ENCODE data around the gene TFEC.
"Not testable (repeated sequence)": the region's sequence is repeated elsewhere in the genome, so short reads cannot be mapped to it uniquely, and the experiment has no call there.

The TFEC gene

GRCh38 chr7:116030651-116031276, at the start of gene TFEC:
TFEC (minus strand) TSS chr7:116030763; CDS start chr7:115984441, 46,322 bp downstream.
- no peak within 1 kb of the TSS for H3K4me3 ChIP-seq
- H3K27ac ChIP-seq, result no peak within 1 kb of the TSS
- no peak for DNase-seq (ENCODE audit: low spot score)
- TF ChIP-seq CTCF (IDR thresholded peaks at IDR 0.05), result no peak

GRCh38 chr7:116075351-116076145, 45.0 kb upstream of the TFEC start:
- Histone ChIP-seq H3K4me3 (no peak overlapping the region), H3K27ac (no peak overlapping the region)
- DNase-seq (ENCODE audit: low spot score), result no peak
- no peak for TF ChIP-seq CTCF (IDR thresholded peaks at IDR 0.05)

- Histone ChIP-seq H3K27ac (no peak overlapping the region), H3K4me3 (no peak overlapping the region)
- no peak for DNase-seq (ENCODE audit: low spot score)
- TF ChIP-seq CTCF (IDR thresholded peaks at IDR 0.05), result no peak
These were observed 41.1 kb upstream of the TFEC start for GRCh38 chr7:116071629-116072028.

GRCh38 chr7:116064179-116064578, 33.6 kb upstream of the TFEC start:
- H3K27ac ChIP-seq, result no peak overlapping the region
- DNase-seq (ENCODE audit: low spot score), result no peak
- no peak for TF ChIP-seq CTCF (IDR thresholded peaks at IDR 0.05)
- no peak overlapping the region for H3K4me3 ChIP-seq

- no peak for TF ChIP-seq CTCF (IDR thresholded peaks at IDR 0.05)
- H3K4me3 ChIP-seq, result no peak overlapping the region
- H3K27ac ChIP-seq, result no peak overlapping the region
- DNase-seq (ENCODE audit: low spot score), result no peak
These were observed 32.1 kb upstream of the TFEC start for GRCh38 chr7:116062666-116063065.

GRCh38 chr7:116052006-116052405, 21.4 kb upstream of the TFEC start:
- Histone ChIP-seq H3K4me3 (no peak overlapping the region), H3K27ac (no peak overlapping the region)
- TF ChIP-seq CTCF (IDR thresholded peaks at IDR 0.05), result no peak
- DNase-seq (ENCODE audit: low spot score), result no peak

- H3K27ac ChIP-seq; DNase-seq (ENCODE audit: low spot score); H3K4me3 ChIP-seq: not testable (repeated sequence)
These were observed 16.7 kb upstream of the TFEC start for GRCh38 chr7:116047261-116047660.

Measured in coronary artery (tissue), 2 donors.